ENCODE results near the gene MYOF.

The MYOF gene

GRCh38 chr10:93370961-93371360, 111.2 kb downstream of the MYOF start (continued):
- TF ChIP-seq, protein P1, sequence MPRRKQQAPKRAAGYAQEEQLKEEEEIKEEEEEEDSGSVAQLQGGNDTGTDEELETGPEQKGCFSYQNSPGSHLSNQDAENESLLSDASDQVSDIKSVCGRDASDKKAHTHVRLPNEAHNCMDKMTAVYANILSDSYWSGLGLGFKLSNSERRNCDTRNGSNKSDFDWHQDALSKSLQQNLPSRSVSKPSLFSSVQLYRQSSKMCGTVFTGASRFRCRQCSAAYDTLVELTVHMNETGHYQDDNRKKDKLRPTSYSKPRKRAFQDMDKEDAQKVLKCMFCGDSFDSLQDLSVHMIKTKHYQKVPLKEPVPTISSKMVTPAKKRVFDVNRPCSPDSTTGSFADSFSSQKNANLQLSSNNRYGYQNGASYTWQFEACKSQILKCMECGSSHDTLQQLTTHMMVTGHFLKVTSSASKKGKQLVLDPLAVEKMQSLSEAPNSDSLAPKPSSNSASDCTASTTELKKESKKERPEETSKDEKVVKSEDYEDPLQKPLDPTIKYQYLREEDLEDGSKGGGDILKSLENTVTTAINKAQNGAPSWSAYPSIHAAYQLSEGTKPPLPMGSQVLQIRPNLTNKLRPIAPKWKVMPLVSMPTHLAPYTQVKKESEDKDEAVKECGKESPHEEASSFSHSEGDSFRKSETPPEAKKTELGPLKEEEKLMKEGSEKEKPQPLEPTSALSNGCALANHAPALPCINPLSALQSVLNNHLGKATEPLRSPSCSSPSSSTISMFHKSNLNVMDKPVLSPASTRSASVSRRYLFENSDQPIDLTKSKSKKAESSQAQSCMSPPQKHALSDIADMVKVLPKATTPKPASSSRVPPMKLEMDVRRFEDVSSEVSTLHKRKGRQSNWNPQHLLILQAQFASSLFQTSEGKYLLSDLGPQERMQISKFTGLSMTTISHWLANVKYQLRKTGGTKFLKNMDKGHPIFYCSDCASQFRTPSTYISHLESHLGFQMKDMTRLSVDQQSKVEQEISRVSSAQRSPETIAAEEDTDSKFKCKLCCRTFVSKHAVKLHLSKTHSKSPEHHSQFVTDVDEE (CRISPR knock-in tag; IDR thresholded peaks at IDR 0.05), result no peak
- no peak for TF ChIP-seq RARB (CRISPR knock-in tag; IDR thresholded peaks at IDR 0.05)
- no peak for TF ChIP-seq ZNF70 (CRISPR knock-in tag; IDR thresholded peaks at IDR 0.05)
- TF ChIP-seq CREB5 (CRISPR knock-in tag; IDR thresholded peaks at IDR 0.05; ENCODE audit: low read depth), result no peak
- no peak for TF ChIP-seq ZNF565 (CRISPR knock-in tag; conservative IDR thresholded peaks at IDR 0.05; ENCODE audit: low read depth)

GRCh38 chr10:93369588-93370164, 112.5 kb downstream of the MYOF start:
- TF ChIP-seq TCF4 (CRISPR knock-in tag; IDR thresholded peaks at IDR 0.05; ENCODE audit: borderline replicate concordance), result peak; percentile 70; the same call in 1 of the 2 replicates
- TF ChIP-seq, protein P1 (CRISPR knock-in tag; IDR thresholded peaks at IDR 0.05), result no peak
- ATAC-seq, result no peak

DNA sequence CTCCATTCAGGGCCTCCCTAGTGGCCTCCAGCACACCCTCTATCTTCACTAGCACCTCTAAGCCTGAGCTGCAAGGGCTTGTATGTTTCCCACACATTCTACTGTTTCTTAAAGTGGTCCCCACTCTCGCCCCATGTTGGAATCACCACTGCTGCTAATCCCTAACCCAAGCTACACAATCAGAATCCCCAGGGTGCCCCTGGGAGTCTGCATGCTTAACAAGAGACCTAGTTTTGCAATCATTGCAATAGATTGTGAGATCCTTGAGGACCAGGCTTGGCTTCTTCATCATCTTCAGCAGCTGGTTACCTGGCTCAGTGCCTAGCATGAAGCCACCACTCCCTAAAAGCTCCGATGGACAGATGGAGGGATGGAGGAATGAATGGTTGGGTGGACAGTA, 113.9 kb downstream of the MYOF start:
- TF ChIP-seq ZNF70 (CRISPR knock-in tag; IDR thresholded peaks at IDR 0.05) (no peak), ARNTL (CRISPR knock-in tag; IDR thresholded peaks at IDR 0.05; ENCODE audit: borderline replicate concordance, low read depth) (no peak), TOX (CRISPR knock-in tag; IDR thresholded peaks at IDR 0.05; ENCODE audit: borderline replicate concordance) (no peak), TCF4 (CRISPR knock-in tag; IDR thresholded peaks at IDR 0.05; ENCODE audit: borderline replicate concordance) (no peak), ZFP3 (CRISPR knock-in tag; IDR thresholded peaks at IDR 0.05) (no peak), ZC3H10 (CRISPR knock-in tag; IDR thresholded peaks at IDR 0.05) (no peak), CSDC2 (CRISPR knock-in tag; IDR thresholded peaks at IDR 0.05) (no peak), ZNF8 (CRISPR knock-in tag; IDR thresholded peaks at IDR 0.05) (no peak), CREB5 (CRISPR knock-in tag; IDR thresholded peaks at IDR 0.05; ENCODE audit: low read depth) (no peak), RARB (CRISPR knock-in tag; IDR thresholded peaks at IDR 0.05) (no peak), SNAI2 (CRISPR knock-in tag; IDR thresholded peaks at IDR 0.05) (no peak)
- TF ChIP-seq, protein P2, sequence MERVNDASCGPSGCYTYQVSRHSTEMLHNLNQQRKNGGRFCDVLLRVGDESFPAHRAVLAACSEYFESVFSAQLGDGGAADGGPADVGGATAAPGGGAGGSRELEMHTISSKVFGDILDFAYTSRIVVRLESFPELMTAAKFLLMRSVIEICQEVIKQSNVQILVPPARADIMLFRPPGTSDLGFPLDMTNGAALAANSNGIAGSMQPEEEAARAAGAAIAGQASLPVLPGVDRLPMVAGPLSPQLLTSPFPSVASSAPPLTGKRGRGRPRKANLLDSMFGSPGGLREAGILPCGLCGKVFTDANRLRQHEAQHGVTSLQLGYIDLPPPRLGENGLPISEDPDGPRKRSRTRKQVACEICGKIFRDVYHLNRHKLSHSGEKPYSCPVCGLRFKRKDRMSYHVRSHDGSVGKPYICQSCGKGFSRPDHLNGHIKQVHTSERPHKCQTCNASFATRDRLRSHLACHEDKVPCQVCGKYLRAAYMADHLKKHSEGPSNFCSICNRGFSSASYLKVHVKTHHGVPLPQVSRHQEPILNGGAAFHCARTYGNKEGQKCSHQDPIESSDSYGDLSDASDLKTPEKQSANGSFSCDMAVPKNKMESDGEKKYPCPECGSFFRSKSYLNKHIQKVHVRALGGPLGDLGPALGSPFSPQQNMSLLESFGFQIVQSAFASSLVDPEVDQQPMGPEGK (CRISPR knock-in tag; IDR thresholded peaks at IDR 0.05; ENCODE audit: borderline replicate concordance), result no peak
- TF ChIP-seq, protein P3, sequence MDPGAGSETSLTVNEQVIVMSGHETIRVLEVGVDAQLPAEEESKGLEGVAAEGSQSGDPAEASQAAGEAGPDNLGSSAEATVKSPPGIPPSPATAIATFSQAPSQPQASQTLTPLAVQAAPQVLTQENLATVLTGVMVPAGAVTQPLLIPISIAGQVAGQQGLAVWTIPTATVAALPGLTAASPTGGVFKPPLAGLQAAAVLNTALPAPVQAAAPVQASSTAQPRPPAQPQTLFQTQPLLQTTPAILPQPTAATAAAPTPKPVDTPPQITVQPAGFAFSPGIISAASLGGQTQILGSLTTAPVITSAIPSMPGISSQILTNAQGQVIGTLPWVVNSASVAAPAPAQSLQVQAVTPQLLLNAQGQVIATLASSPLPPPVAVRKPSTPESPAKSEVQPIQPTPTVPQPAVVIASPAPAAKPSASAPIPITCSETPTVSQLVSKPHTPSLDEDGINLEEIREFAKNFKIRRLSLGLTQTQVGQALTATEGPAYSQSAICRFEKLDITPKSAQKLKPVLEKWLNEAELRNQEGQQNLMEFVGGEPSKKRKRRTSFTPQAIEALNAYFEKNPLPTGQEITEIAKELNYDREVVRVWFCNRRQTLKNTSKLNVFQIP (CRISPR knock-in tag; IDR thresholded peaks at IDR 0.05; ENCODE audit: borderline replicate concordance, low read depth), result no peak
- TF ChIP-seq, protein P1 (CRISPR knock-in tag; IDR thresholded peaks at IDR 0.05), result no peak
- ATAC-seq, result no peak

All from SK-N-SH treated with all-trans-retinoic acid at 6 μM for 48 hours (cell line).